HL-60 (cell line): ENCODE data around the gene HHATL.

ENCODE experiments used
- CTCF ChIP-seq: IDR thresholded peaks from one replicate; pipeline ENCODE4 v1.5.1; 2011; ENCODE audit warnings: low read length, control low read depth, inconsistent platforms; ENCODE audit not compliant: insufficient read depth
- POLR2AphosphoS5 ChIP-seq: IDR thresholded peaks from 2 replicates; pipeline ENCODE4 v1.6.1; 2012; ENCODE audit warnings: low read depth

- TF ChIP-seq CTCF (no peak), POLR2AphosphoS5 (no peak)
These were observed 33.0 kb upstream of the HHATL start for GRCh38 chr3:42735615-42736014.
